HG03469 (cell line): ENCODE measurements around the gene CHCHD6.

ENCODE experiments used
- ATAC-seq: cut with Tn5 transposase; IDR thresholded peaks from one replicate; pipeline ENCODE4 v1.9.1; 2021; ENCODE audit warnings: mild to moderate bottlenecking, moderate library complexity, moderate number of reproducible peaks; ENCODE audit not compliant: unreplicated experiment

CHCHD6 gene

GRCh38 chr3:127000761-127001160 lies 296.7 kb downstream of the CHCHD6 start:
- no peak for ATAC-seq

DNA sequence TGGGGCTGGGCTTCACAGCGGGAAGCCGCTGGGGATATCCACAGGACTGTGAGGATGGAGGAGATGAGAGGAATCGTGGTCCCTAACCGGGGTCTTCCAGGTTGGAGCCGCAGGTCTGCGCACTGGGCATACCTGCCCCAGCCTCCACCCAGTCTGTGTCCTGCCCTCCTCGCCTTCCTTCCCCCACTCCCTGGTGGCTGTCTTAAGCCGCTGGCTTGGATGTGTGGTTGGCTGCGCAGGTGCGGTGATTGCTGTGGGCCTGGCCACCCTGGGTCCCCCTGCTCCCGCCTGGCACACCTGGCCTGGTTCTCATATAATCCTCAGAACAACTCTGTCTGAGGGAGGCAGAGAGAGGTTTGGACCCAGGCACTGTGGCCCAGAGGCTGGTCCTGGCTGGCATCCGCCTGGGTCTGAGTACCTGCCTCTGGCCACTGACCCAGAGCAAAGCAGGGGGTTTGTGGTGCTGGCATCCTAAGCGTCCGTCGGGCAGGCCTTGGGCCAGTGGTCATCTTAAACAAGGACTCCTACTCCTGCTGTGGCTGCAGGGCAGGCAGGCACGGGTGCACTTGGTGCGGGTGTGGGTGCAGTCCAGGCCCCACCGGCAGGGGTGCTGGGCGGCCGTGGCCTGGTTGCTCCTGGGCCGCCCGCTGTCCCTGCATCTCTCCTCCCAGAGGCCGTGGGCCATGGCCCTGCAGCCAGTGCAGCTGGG lies 297.6 kb downstream of the CHCHD6 start:
- no peak for ATAC-seq

GRCh38 chr3:127002195-127003174 lies 298.4 kb downstream of the CHCHD6 start:
- ATAC-seq, result no peak

- no peak for ATAC-seq
Observed at GRCh38 chr3:127003175-127003555, 299.1 kb downstream of the CHCHD6 start.

DNA sequence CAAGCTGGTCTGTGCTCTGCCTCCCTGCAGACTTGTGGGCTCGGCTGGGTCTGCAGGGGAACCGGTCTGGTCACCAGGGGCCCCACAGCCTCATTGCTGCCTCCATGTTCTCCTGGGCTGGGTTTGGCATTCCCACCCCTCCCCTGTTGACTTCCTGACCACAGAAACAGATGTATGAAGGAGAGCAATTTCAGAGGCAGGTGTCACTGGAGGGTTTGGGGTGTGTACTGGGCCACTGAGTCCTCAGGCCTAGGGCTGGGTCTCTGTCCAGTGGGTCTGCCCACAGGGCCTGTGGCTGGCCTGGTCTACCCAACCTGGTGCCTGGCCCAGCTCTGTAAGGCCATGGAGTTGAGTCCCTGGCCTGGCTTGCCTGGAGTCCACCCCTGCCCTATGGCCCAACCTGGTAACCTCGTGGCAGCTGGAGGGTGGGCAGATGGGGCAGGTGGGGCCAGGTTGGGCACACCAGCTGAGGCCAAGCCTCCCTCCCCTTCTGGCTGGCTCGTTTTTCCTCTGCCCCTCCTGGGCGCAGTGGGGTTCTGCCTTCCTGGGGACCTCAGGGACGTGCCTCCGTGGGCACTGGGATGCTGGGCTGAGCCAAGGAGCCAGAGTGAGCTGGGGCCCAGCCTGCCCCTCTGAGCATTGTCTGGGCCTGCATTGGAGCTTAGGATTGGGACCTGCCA lies 299.7 kb downstream of the CHCHD6 start:
- no peak for ATAC-seq

DNA sequence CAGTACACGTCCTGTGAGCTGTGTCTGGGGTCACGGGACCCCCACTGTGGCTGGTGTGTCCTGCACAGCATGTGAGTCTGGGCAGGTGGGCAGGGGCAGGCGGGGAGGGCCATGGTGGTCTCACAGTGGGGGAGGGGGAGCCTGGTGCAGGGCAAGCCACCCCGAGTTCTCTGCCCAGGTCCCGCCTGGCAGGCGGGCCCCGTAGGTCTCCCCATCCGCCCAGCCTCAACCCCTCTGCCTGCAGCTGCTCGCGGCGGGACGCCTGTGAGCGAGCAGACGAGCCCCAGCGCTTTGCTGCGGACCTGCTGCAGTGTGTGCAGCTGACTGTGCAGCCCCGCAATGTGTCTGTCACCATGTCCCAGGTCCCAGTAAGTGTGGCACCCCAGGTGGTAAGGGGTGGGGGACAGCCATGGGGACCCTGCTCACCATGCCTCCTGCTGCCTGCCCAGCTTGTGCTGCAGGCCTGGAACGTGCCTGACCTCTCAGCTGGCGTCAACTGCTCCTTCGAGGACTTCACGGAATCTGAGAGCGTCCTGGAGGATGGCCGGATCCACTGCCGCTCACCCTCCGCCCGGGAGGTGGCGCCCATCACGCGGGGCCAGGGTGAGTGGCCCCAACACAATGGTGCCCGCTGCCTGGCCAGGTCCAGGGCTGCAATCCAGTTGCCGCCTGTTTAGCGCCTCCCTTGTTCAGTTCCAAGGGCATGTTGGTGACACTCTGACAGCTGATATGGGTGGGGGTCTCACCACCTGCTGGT lies 300.8 kb downstream of the CHCHD6 start:
- ATAC-seq, result no peak

DNA sequence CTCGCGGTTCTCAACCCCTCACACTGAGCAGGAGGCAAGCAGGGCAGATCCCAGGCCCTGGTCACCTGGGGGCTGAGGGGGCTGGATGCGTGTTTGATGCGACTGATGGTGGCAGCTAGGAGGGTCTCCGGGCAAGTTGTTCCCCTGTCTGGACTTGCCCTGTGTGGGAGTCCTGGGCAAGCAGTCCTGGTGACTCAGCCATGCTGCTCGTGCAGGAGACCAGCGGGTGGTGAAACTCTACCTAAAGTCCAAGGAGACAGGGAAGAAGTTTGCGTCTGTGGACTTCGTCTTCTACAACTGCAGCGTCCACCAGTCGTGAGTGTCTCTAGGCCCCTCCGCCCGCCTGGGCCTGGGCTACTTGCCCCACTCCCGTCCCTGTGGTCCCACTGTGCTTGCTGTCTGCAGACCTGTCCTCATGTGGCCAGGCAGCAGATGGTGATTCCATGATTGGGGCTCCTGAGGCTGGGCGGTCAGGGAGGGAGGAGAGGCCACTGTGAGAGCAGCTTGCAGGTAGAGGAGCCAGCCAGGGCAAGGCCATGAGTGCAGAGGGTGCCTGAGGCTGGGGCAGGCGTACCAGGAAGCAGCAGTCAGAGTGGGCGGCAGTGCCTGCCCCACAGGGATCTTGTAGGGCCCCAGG lies 301.9 kb downstream of the CHCHD6 start:
- no peak for ATAC-seq

- no peak for ATAC-seq
Observed at GRCh38 chr3:127006781-127007436, 302.9 kb downstream of the CHCHD6 start.

DNA sequence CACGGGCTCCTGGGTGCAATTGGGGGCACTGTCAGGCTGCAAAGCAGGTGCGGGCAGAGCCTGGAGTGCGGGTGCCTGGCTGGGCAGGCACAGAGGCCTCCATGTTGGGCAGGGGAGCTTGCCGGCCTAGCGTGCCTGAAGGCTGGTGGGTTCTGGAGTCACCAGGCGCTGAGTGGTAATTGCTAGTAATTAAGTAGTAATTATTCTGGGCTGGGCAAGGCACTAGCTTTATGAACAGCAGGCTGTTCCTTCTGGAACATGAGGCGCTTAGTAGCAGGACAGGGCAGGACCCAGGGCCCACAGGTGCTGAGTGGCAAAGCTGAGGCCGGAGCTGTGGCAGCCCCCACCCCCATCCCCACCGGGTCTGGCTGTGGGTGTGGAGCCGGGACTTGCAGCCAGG lies 304.2 kb downstream of the CHCHD6 start:
- no peak for ATAC-seq

DNA sequence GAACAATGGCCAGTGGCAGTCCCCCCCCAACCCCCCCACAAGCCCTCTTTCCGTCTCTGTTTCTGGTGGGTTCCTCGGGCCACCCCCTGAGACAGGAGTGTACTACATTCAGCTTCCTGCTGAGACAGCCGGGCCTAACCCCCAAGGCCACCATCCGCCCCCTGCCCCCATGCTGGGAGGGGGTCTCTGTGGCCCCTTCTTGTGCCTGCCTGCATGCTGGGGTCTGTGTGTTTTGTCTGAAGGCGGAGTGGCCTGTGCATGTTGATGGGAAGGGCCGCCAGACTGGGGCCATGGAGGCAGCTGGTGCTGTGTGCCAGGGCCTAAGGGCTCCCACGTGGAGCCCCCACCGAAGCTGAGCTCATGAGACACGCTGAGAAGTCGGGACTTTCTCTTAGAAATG lies 305.5 kb downstream of the CHCHD6 start:
- no peak for ATAC-seq
